Measurements from ENCODE around the gene NTRK2. TPM values are rescaled to one million over a fixed set of nuclear protein-coding genes. Genes with fewer than 3 reads are reported as not detected.

NTRK2 gene
- total RNA-seq, 1 experiment from 2014 or later: not detected

- POLR2A ChIA-PET: no interaction called here
- Histone ChIP-seq H3K27me3 (ENCODE audit: insufficient read depth, low read length) (no peaks in the 10 kb centered on the region), H3K79me2 (ENCODE audit: insufficient read depth, low read length) (no peaks in the 10 kb centered on the region), H3K9me3 (ENCODE audit: control insufficient read depth in 1 of 2, insufficient read depth in 1 of 2, low read depth in 1 of 2, low read length in 2 of 2) (no peaks in the 10 kb centered on the region), H3K4me3 (replicated peaks in 1 of 2; ENCODE audit: low read depth in 1 of 2, low read length in 2 of 2) (no peak overlapping the region), H3K9ac (ENCODE audit: low read length) (no peak overlapping the region), H4K20me1 (ENCODE audit: insufficient read depth) (no peaks in the 10 kb centered on the region), H3K9me2 (ENCODE audit: insufficient read depth) (no peaks in the 10 kb centered on the region), H3K4me1 (ENCODE audit: control insufficient read depth in 1 of 2, insufficient read depth in 2 of 2, low read length in 2 of 2) (no peaks in the 10 kb centered on the region), H3K36me3 (ENCODE audit: control insufficient read depth in 1 of 2, insufficient read depth in 2 of 2, low read length in 2 of 2) (no peaks in the 10 kb centered on the region), H2AFZ (ENCODE audit: low read depth, low read length, poor library complexity, severe bottlenecking) (no peak overlapping the region), H3K4me2 (ENCODE audit: low read length) (no peak overlapping the region), H3K27ac (ENCODE audit: low read depth, low read length) (no peak overlapping the region)
- intact Hi-C loops (cut with micrococcal nuclease): no loop called here
- no peak for ATAC-seq
- RAD21 ChIA-PET (ENCODE audit: low non-redundant PET in 1 of 2, low total read pairs in 2 of 2, uncharacterized antibody in 2 of 2, unreplicated experiment in 2 of 2): no interaction called here
- TF ChIP-seq POLR2AphosphoS5 (IDR thresholded peaks at IDR 0.05; ENCODE audit: low read depth, low read length) (no peak), TCF7L2 (IDR thresholded peaks at IDR 0.05; ENCODE audit: borderline replicate concordance, extremely low read depth, insufficient read depth, insufficient read length) (no peak), EGR1 (IDR thresholded peaks at IDR 0.05; ENCODE audit: low read depth) (no peak), RAD21 (IDR thresholded peaks at IDR 0.05; ENCODE audit: low read depth) (no peak)
- DNase-seq (ENCODE audit: low read depth, low spot score): no peak
- no TSS peak for BruUV-seq (replicated peaks)
- CTCF ChIA-PET: no interaction called here
These were observed 358.3 kb downstream of the NTRK2 start for GRCh38 chr9:85027870-85028269.

DNA sequence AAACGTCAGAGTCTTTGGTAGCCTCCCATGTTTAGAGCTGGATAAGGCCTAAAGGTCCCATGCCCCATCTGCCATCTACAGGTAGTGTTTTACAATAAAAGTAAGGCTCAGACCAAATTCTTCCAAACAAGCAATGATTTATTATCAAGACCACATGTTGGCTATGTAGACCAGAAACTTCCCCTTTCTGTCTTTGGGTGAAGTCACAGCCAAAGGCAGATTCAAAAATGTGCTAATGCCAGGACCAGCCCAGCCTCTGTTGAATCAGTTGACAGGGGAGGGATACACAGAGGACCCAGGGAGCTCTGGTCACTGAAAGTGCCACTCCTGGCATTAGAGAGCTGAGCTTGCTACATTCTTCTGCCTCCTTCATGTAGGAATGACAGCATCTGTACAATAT, 360.8 kb downstream of the NTRK2 start:
- no peaks in the 10 kb centered on the region for H3K36me3 ChIP-seq (ENCODE audit: control insufficient read depth in 1 of 2, insufficient read depth in 2 of 2, low read length in 2 of 2)
- intact Hi-C loops (cut with micrococcal nuclease): no loop called here
- H3K9me3 ChIP-seq (ENCODE audit: control insufficient read depth in 1 of 2, insufficient read depth in 1 of 2, low read depth in 1 of 2, low read length in 2 of 2): no peaks in the 10 kb centered on the region
- ChIA-PET CTCF (no interaction called here), POLR2A (no interaction called here), RAD21 (ENCODE audit: low non-redundant PET in 1 of 2, low total read pairs in 2 of 2, uncharacterized antibody in 2 of 2, unreplicated experiment in 2 of 2) (no interaction called here)
- H3K27ac ChIP-seq (ENCODE audit: low read depth, low read length): no peak overlapping the region
- ATAC-seq: no peak
- BruUV-seq (replicated peaks): no TSS peak
- no peak overlapping the region for H3K4me3 ChIP-seq (replicated peaks in 1 of 2; ENCODE audit: low read depth in 1 of 2, low read length in 2 of 2)
- H3K9me2 ChIP-seq (ENCODE audit: insufficient read depth): no peaks in the 10 kb centered on the region
- DNase-seq (ENCODE audit: low read depth, low spot score): no peak
- no peaks in the 10 kb centered on the region for H3K79me2 ChIP-seq (ENCODE audit: insufficient read depth, low read length)
- H3K4me1 ChIP-seq (ENCODE audit: control insufficient read depth in 1 of 2, insufficient read depth in 2 of 2, low read length in 2 of 2): no peaks in the 10 kb centered on the region
- no peak overlapping the region for H3K4me2 ChIP-seq (ENCODE audit: low read length)
- TF ChIP-seq CBX3 (IDR thresholded peaks at IDR 0.05; ENCODE audit: low read depth): no peak
- TF ChIP-seq ZFX (IDR thresholded peaks at IDR 0.05): no peak
- TF ChIP-seq CEBPB (IDR thresholded peaks at IDR 0.05; ENCODE audit: low read depth): no peak
- TF ChIP-seq YY1 (IDR thresholded peaks at IDR 0.05; ENCODE audit: extremely low read depth, insufficient replicate concordance, low read depth, low read length): no peak
- TF ChIP-seq SIN3A (IDR thresholded peaks at IDR 0.05; ENCODE audit: low read depth): no peak
- no peak for TF ChIP-seq ZNF274 (IDR thresholded peaks at IDR 0.05; ENCODE audit: low read depth, low read length)
- no peak for TF ChIP-seq EZH2 (IDR thresholded peaks at IDR 0.05)
- no peak for TF ChIP-seq EGR1 (IDR thresholded peaks at IDR 0.05; ENCODE audit: low read depth)
- no peaks in the 10 kb centered on the region for H4K20me1 ChIP-seq (ENCODE audit: insufficient read depth)
- H3K27me3 ChIP-seq (ENCODE audit: insufficient read depth, low read length): peaks cover 13% of the 10 kb centered on the region
- H2AFZ ChIP-seq (ENCODE audit: low read depth, low read length, poor library complexity, severe bottlenecking): no peak overlapping the region
- H3K9ac ChIP-seq (ENCODE audit: low read length): no peak overlapping the region

All from HCT116 (cell line).